Hair follicular keratinocyte (primary cell): ENCODE measurements around the gene DUSP23. TPM values are rescaled to one million over a fixed set of nuclear protein-coding genes. Genes with fewer than 3 reads are reported as not detected.

Source experiments
- total RNA-seq: library from RNA; depleted of rRNA; stranded (reverse); fragments of >200 nt; gene quantifications from 2 replicates; pipeline ENCODE4 v1.2.3, GENCODE V29; 2015

The DUSP23 gene
- 53.3 and 54.1 TPM in 2 replicates for total RNA-seq

GRCh38 chr1:159780583-159781582 lies at the start of gene DUSP23:
Gene DUSP23, plus strand, starts transcription at chr1:159780962. Its CDS starts 139 bp downstream, at chr1:159781101.

GRCh38 chr1:159802111-159802510 lies 21.3 kb downstream of the DUSP23 start, which contains the start of gene FCRL6:
Gene FCRL6, plus strand, starts transcription at chr1:159802360. Its CDS starts 65 bp downstream, at chr1:159802425.

GRCh38 chr1:159826441-159827101 lies 45.8 kb downstream of the DUSP23 start, which contains the start of gene SLAMF8:
Gene SLAMF8, plus strand, starts transcription at chr1:159826873. Its CDS starts 26 bp downstream, at chr1:159826899.

Other genes with a start within 250 kb of the DUSP23 start
- not detected in 2 replicates for gene OR10J5, start 245.0 kb upstream of the DUSP23 start, total RNA-seq
- gene APCS, start 193.1 kb upstream of the DUSP23 start, total RNA-seq: not detected in 2 replicates
- not detected in 2 replicates for gene CRP, start 66.4 kb upstream of the DUSP23 start, total RNA-seq
- not detected in 2 replicates for gene FCRL6, start 21.4 kb downstream of the DUSP23 start, total RNA-seq
- gene SLAMF8, start 45.9 kb downstream of the DUSP23 start, total RNA-seq: 0.72 TPM in 1 of 2 replicates, not detected in the other
- not detected in 2 replicates for gene VSIG8, start 81.7 kb downstream of the DUSP23 start, total RNA-seq
- 0.11 and 0.55 TPM in 2 replicates for gene CFAP45, start 119.2 kb downstream of the DUSP23 start, total RNA-seq
- 799 and 829 TPM in 2 replicates for gene TAGLN2, start 144.5 kb downstream of the DUSP23 start, total RNA-seq
- gene IGSF9, start 164.7 kb downstream of the DUSP23 start, total RNA-seq: 4.7 and 6.2 TPM in 2 replicates
- gene SLAMF9, start 173.3 kb downstream of the DUSP23 start, total RNA-seq: 2.5 TPM in 1 of 2 replicates, not detected in the other